SK-N-SH (cell line): ENCODE measurements around the gene CNP. TPM values are rescaled to one million over a fixed set of nuclear protein-coding genes. Genes with fewer than 3 reads are reported as not detected.

Source experiments
- CTCF ChIA-PET: fragments of 300-600, 350-600 bp; formaldehyde crosslinking; extraction: SDS; loops from one replicate; lab custom pipeline; 2021; lab: Yijun Ruan, JAX
- POLR2A ChIA-PET: fragments of 350-600 bp; sonication (Branson Sonifier 250); formaldehyde crosslinking; extraction: SDS; loops from one replicate; lab custom pipeline; 2020; ENCODE audit warnings: antibody characterized with exemption, inconsistent platforms; lab: Yijun Ruan, JAX
- DNase-seq: peaks from one replicate; pipeline ENCODE4 v3.0.0; 2012
- H2AFZ ChIP-seq: fragments of 200-600 bp; sonication (generic); 2 replicates; pipeline ENCODE4 v1.8.1; 2016; ENCODE audit warnings: antibody characterized with exemption, mild to moderate bottlenecking, low read depth
- H3F3A ChIP-seq: fragments of 200-600 bp; sonication (generic); replicated peaks from 2 replicates; pipeline ENCODE3; 2016; ENCODE audit warnings: antibody characterized with exemption, mild to moderate bottlenecking; ENCODE audit not compliant: insufficient read depth
- H3K27ac ChIP-seq, 2 experiments: fragments of 200-500 bp in 1 of 2; fragments of 200-600 bp in 1 of 2; sonication (Bioruptor generic) in 1 of 2; sonication (generic), shearing (Covaris generic) in 1 of 2; 2 replicates each; pipeline versions ENCODE4 v1.5.1 to v1.6.1; 2014 to 2016; ENCODE audit warnings: low read depth in 2 of 2, inconsistent platforms in 1 of 2, low read length in 1 of 2, mild to moderate bottlenecking in 1 of 2, mixed read lengths in 1 of 2
- H3K27me3 ChIP-seq: fragments of 200-600 bp; sonication (generic), shearing (Covaris generic); 2 replicates; pipeline ENCODE4 v1.6.1; 2016; ENCODE audit warnings: mixed run types; ENCODE audit not compliant: insufficient read depth
- H3K36me3 ChIP-seq, 2 experiments: fragments of 200-500 bp in 1 of 2; fragments of 200-600 bp in 1 of 2; sonication (Bioruptor generic) in 1 of 2; sonication (generic) in 1 of 2; replicated peaks in 1 of 2; 2 replicates each; pipeline versions ENCODE3 to v1.5.1; 2014 to 2016; ENCODE audit warnings: low read length in 1 of 2, mild to moderate bottlenecking in 1 of 2; ENCODE audit not compliant: insufficient read depth in 2 of 2, control insufficient read depth in 1 of 2
- H3K4me1 ChIP-seq, 2 experiments: fragments of 200-500 bp in 1 of 2; fragments of 200-600 bp in 1 of 2; sonication (Bioruptor generic) in 1 of 2; sonication (generic), shearing (Covaris generic) in 1 of 2; 2 replicates each; pipeline versions ENCODE4 v1.5.1 to v1.6.1; 2014 to 2016; ENCODE audit warnings: low read depth in 1 of 2, low read length in 1 of 2, mixed run types in 1 of 2; ENCODE audit not compliant: insufficient read depth in 2 of 2, control insufficient read depth in 1 of 2
- H3K4me2 ChIP-seq: fragments of 200-600 bp; sonication (generic), shearing (Covaris generic); 2 replicates; pipeline ENCODE4 v1.6.1; 2017; ENCODE audit warnings: mixed run types
- H3K4me3 ChIP-seq, 2 experiments: fragments of 200-500 bp in 1 of 2; fragments of 200-600 bp in 1 of 2; sonication (Bioruptor generic) in 1 of 2; sonication (generic), shearing (Covaris generic) in 1 of 2; 2 replicates each; pipeline versions ENCODE4 v1.5.1 to v1.8.1; 2014 to 2016; ENCODE audit warnings: low read depth in 2 of 2, inconsistent platforms in 1 of 2, low read length in 1 of 2, mild to moderate bottlenecking in 1 of 2, mixed read lengths in 1 of 2, moderate library complexity in 1 of 2
- H3K79me2 ChIP-seq: fragments of 200-600 bp; sonication (generic); 2 replicates; pipeline ENCODE4 v1.8.1; 2017; ENCODE audit warnings: mild to moderate bottlenecking; ENCODE audit not compliant: insufficient read depth
- H3K9ac ChIP-seq: fragments of 200-600 bp; sonication (generic); 2 replicates; pipeline ENCODE4 v1.6.1; 2017; ENCODE audit warnings: mixed run types
- H3K9me2 ChIP-seq: fragments of 200-600 bp; sonication (generic); 2 replicates; pipeline ENCODE4 v1.6.1; 2017; ENCODE audit warnings: mixed run types
- H3K9me3 ChIP-seq: fragments of 200-600 bp; sonication (generic); 2 replicates; pipeline ENCODE4 v1.6.1; 2017; ENCODE audit warnings: mixed run types, mild to moderate bottlenecking, moderate library complexity
- H4K20me1 ChIP-seq: fragments of 200-600 bp; sonication (generic); 2 replicates; pipeline ENCODE4 v1.6.1; 2017; ENCODE audit warnings: mild to moderate bottlenecking, mixed run types; ENCODE audit not compliant: insufficient read depth
- CHD2 ChIP-seq: fragments of 150-350 bp; IDR thresholded peaks from 2 replicates; pipeline ENCODE4 v1.6.1; 2018; ENCODE audit warnings: low read length; ENCODE audit not compliant: partially characterized antibody
- CTCF ChIP-seq: fragments of 200-600 bp; sonication (generic); IDR thresholded peaks from 2 replicates; pipeline ENCODE4 v1.6.1; 2017; ENCODE audit warnings: antibody characterized with exemption, mild to moderate bottlenecking, moderate library complexity
- ELF1 ChIP-seq: IDR thresholded peaks from 2 replicates; pipeline ENCODE4 v1.4.0; 2012
- GABPA ChIP-seq: IDR thresholded peaks from 2 replicates; pipeline ENCODE4 v1.4.0; 2012; ENCODE audit warnings: low read depth, mild to moderate bottlenecking
- GATA2 ChIP-seq: sonication (generic); formaldehyde crosslinking; IDR thresholded peaks from 2 replicates; pipeline ENCODE4 v1.5.0; 2020; ENCODE audit warnings: mild to moderate bottlenecking, missing genetic modification reagents
- JUND ChIP-seq: IDR thresholded peaks from 2 replicates; pipeline ENCODE4 v1.4.0; 2012
- MEF2A ChIP-seq: IDR thresholded peaks from 2 replicates; pipeline ENCODE4 v1.4.0; 2012; ENCODE audit warnings: low read depth, borderline replicate concordance
- MXI1 ChIP-seq: IDR thresholded peaks from 2 replicates; pipeline ENCODE4 v1.6.1; 2012; ENCODE audit warnings: mild to moderate bottlenecking, low read depth, low read length, improper control_type of control experiment
- RAD21 ChIP-seq: IDR thresholded peaks from 2 replicates; pipeline ENCODE4 v1.6.1; 2012; ENCODE audit warnings: mild to moderate bottlenecking, low read length
- RFX5 ChIP-seq: IDR thresholded peaks from 2 replicates; pipeline ENCODE4 v1.6.1; 2012; ENCODE audit warnings: mild to moderate bottlenecking, improper control_type of control experiment, low read length
- TCF12 ChIP-seq: IDR thresholded peaks from 2 replicates; pipeline ENCODE4 v1.4.0; 2012
- YY1 ChIP-seq: IDR thresholded peaks from 2 replicates; pipeline ENCODE4 v1.4.0; 2012; ENCODE audit warnings: low read depth, mild to moderate bottlenecking
- WGBS: methylation state at CpG from one replicate; pipeline ENCODE4 v1.1.6; 2017; ENCODE audit warnings: low lambda C conversion rate; 5-methylcytosine and 5-hydroxymethylcytosine counted together
- polyA plus RNA-seq, 3 experiments: library from polyadenylated mRNA; depleted of rRNA; stranded (reverse); fragments of >200 nt; gene quantifications; 2 replicates each; pipeline ENCODE4 v1.2.3, GENCODE V29; 2012
- TF ChIP-seq, protein P1 (sequence below): IDR thresholded peaks from 2 replicates; pipeline ENCODE4 v1.4.0; 2012; ENCODE audit warnings: low read depth, borderline replicate concordance
- TF ChIP-seq, protein P2 (sequence below): fragments of 150-350 bp; IDR thresholded peaks from 2 replicates; pipeline ENCODE4 v1.6.1; 2017; ENCODE audit warnings: antibody characterized with exemption, low read length, low read depth, borderline replicate concordance

CNP gene
- polyA plus RNA-seq, 1 of the 3 experiments (the other 2 are of a cell fraction): 54.8 TPM

GRCh38 chr17:41976142-41976768 lies 9.7 kb downstream of the CNP start:
- Histone ChIP-seq H3K4me2 (no peak overlapping the region), H3K4me1 (peaks cover 0 to 47% of the 10 kb centered on the region in 2 experiments; a peak in 2 of 4 replicates), H3F3A (peaks cover 10% of the 10 kb centered on the region), H3K36me3 (peaks cover 49 to 72% of the 10 kb centered on the region in 2 experiments), H4K20me1 (0 out of 2 replicates have a peak, but pooled peaks cover 8% of the 10 kb centered on the region), H3K9me3 (no peaks in the 10 kb centered on the region), H3K79me2 (peaks cover 16% of the 10 kb centered on the region), H3K27ac (no peak overlapping the region; a peak in 1 of 4 replicates), H3K4me3 (no peak overlapping the region), H2AFZ (no peak overlapping the region), H3K9me2 (no peaks in the 10 kb centered on the region), H3K27me3 (no peaks in the 10 kb centered on the region), H3K9ac (no peak overlapping the region)
- ChIA-PET CTCF (interaction anchor here (1.7 to 5.4 kb wide), 3 partner anchors 12 to 49 kb away, joined by 5 to 47 read pairs (median 6); no protein-coding TSS in a partner anchor), POLR2A (interaction anchor here (1.0 to 1.5 kb wide), 2 partner anchors 10 to 40 kb away, joined by 3 to 4 read pairs; no protein-coding TSS in a partner anchor)
- no peak for DNase-seq
- 93% methylated on average over 11 of the region's 11 CpGs for WGBS
- no peak for TF ChIP-seq GABPA
- no peak for TF ChIP-seq YY1
- TF ChIP-seq CTCF: no peak
- no peak for TF ChIP-seq MEF2A
- TF ChIP-seq CHD2: no peak
- no peak for TF ChIP-seq ELF1
- no peak for TF ChIP-seq MXI1
- no peak for TF ChIP-seq RFX5
- TF ChIP-seq, protein P1, sequence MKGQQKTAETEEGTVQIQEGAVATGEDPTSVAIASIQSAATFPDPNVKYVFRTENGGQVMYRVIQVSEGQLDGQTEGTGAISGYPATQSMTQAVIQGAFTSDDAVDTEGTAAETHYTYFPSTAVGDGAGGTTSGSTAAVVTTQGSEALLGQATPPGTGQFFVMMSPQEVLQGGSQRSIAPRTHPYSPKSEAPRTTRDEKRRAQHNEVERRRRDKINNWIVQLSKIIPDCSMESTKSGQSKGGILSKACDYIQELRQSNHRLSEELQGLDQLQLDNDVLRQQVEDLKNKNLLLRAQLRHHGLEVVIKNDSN: no peak
- TF ChIP-seq JUND: no peak
- TF ChIP-seq, protein P2, sequence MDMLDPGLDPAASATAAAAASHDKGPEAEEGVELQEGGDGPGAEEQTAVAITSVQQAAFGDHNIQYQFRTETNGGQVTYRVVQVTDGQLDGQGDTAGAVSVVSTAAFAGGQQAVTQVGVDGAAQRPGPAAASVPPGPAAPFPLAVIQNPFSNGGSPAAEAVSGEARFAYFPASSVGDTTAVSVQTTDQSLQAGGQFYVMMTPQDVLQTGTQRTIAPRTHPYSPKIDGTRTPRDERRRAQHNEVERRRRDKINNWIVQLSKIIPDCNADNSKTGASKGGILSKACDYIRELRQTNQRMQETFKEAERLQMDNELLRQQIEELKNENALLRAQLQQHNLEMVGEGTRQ: no peak
- TF ChIP-seq TCF12: no peak
- no peak for TF ChIP-seq GATA2 (CRISPR knock-in tag)

- DNase-seq: no peak
- TF ChIP-seq RAD21: no peak
- CTCF ChIA-PET: interaction anchor here (0.8 to 1.1 kb wide), 2 partner anchors 15 to 142 kb away, joined by 3 to 4 read pairs; no protein-coding TSS in a partner anchor
Measured at GRCh38 chr17:41977991-41978390, 11.4 kb downstream of the CNP start.

More at GRCh38 chr17:41977991-41978390, 11.4 kb downstream of the CNP start:
- no peaks in the 10 kb centered on the region for H3K27me3 ChIP-seq
- H3K4me2 ChIP-seq: no peak overlapping the region
- POLR2A ChIA-PET: no interaction called here
- peaks cover 0 to 32% of the 10 kb centered on the region in 2 experiments; a peak in 1 of 4 replicates for H3K4me1 ChIP-seq
- H3F3A ChIP-seq: peaks cover 7% of the 10 kb centered on the region
- no peak overlapping the region for H3K9ac ChIP-seq
- H3K4me3 ChIP-seq: no peak overlapping the region
- 97% methylated on average over 4 of the region's 4 CpGs for WGBS
- H3K79me2 ChIP-seq: peaks cover 11% of the 10 kb centered on the region; the same call in 1 of the 2 replicates
- no peaks in the 10 kb centered on the region for H3K9me3 ChIP-seq
- no peak overlapping the region for H2AFZ ChIP-seq
- H3K9me2 ChIP-seq: no peaks in the 10 kb centered on the region
- H3K36me3 ChIP-seq: peaks cover 58 to 69% of the 10 kb centered on the region in 2 experiments
- no peaks in the 10 kb centered on the region for H4K20me1 ChIP-seq
- no peak overlapping the region for H3K27ac ChIP-seq
